Measurements from ENCODE around the gene CORO2A. TPM values are rescaled to one million over a fixed set of nuclear protein-coding genes. Genes with fewer than 3 reads are reported as not detected.

CORO2A gene
- total and polyA plus RNA-seq, 2 of the 4 experiments (the other 2 are of a cell fraction), result 1.9 to 2.2 TPM

DNA sequence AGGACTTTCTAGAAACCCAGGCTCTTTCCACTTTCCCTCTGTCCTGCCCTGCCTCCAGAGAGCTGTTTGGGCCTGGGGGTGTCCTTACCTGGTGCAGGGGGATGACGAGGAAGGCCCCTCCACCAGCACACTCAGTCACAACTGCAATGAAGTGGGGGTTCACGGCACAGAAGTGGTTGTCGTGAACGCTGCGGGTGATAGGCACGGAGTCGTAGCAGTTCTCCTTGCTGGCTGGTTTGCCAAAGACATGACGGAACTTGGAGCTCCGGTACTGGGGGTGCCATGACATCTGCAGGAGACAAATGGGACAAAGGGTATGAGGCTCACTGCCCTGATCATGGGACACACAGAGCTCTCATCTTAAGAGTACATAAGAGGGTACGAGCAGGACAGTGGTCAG is 35.1 kb downstream of the CORO2A start:
- Histone ChIP-seq H3K18ac (ENCODE audit: low read depth, low read length) (no peak overlapping the region), H3K27ac (ENCODE audit: insufficient read depth, low read length) (no peak overlapping the region), H2BK20ac (ENCODE audit: low read depth, low read length) (no peak overlapping the region), H3K36me3 (ENCODE audit: control insufficient read depth, insufficient read depth, low read length) (no peaks in the 10 kb centered on the region), H2AK5ac (ENCODE audit: low read depth, low read length) (no peak overlapping the region), H3K9ac (ENCODE audit: low read depth, low read length) (no peak overlapping the region), H3K4me3 (ENCODE audit: insufficient read depth, low read depth, low read length) (no peak overlapping the region), H4K20me1 (ENCODE audit: insufficient read depth, low read length) (no peaks in the 10 kb centered on the region), H2BK120ac (ENCODE audit: low read depth, low read length) (no peak overlapping the region), H2AK9ac (replicated peaks; ENCODE audit: low read depth, low read length, poor library complexity) (no peak overlapping the region), H3K56ac (ENCODE audit: extremely low read depth, insufficient read depth, low read length) (no peak overlapping the region), H2BK5ac (ENCODE audit: low read depth, low read length, poor library complexity, severe bottlenecking) (no peak overlapping the region), H4K91ac (ENCODE audit: insufficient read depth, low read depth, low read length) (no peak overlapping the region), H3K14ac (replicated peaks; ENCODE audit: low read depth, low read length) (no peak overlapping the region), H3K23ac (ENCODE audit: low read depth, low read length) (no peak overlapping the region), H3K4me1 (ENCODE audit: control insufficient read depth, insufficient read depth, low read length) (no peaks in the 10 kb centered on the region), H3K4ac (ENCODE audit: low read depth, low read length) (no peak overlapping the region), H4K8ac (ENCODE audit: low read depth in 2 of 2, low read length in 2 of 2) (no peak overlapping the region), H3K4me2 (ENCODE audit: low read depth, low read length) (no peak overlapping the region), H3K9me1 (ENCODE audit: insufficient read depth, low read length) (no peaks in the 10 kb centered on the region), H3K27me3 (ENCODE audit: control insufficient read depth, insufficient read depth, low read length) (peaks cover 7% of the 10 kb centered on the region; the same call in 1 of the 2 replicates), H3K79me1 (ENCODE audit: low read depth in 1 of 2, low read length in 2 of 2) (no peaks in the 10 kb centered on the region), H4K5ac (ENCODE audit: low read depth, low read length) (no peak overlapping the region), H3K9me3 (ENCODE audit: control insufficient read depth, insufficient read depth, low read length) (no peaks in the 10 kb centered on the region), H2BK15ac (ENCODE audit: low read depth, low read length) (no peak overlapping the region), H2AFZ (replicated peaks; ENCODE audit: low read length, poor library complexity) (no peak overlapping the region)
- intact Hi-C loops (cut with micrococcal nuclease) (no loop called here), in situ Hi-C loops (cut with MboI; ENCODE audit: low sequenced_read_pairs) (no loop called here), dilution Hi-C loops (cut with HindIII; ENCODE audit: low sequenced_read_pairs, unreplicated experiment) (no loop called here)
- 90% methylated on average over 7 of the region's 10 CpGs; no CpG with 5 or more reads in 1 of the 2 experiments for WGBS, 2 experiments (ENCODE audit: extremely low coverage in 2 of 2, insufficient read length in 1 of 2)
- no TSS peak for BruUV-seq (replicated peaks)
- no peak for TF ChIP-seq CHD1 (IDR thresholded peaks at IDR 0.05; ENCODE audit: low read depth, low read length)
- TF ChIP-seq FOS (IDR thresholded peaks at IDR 0.05; ENCODE audit: low read depth, low read length), result no peak
- no peak for TF ChIP-seq RCOR1 (IDR thresholded peaks at IDR 0.05; ENCODE audit: insufficient replicate concordance, low read length)
- TF ChIP-seq, protein P1, sequence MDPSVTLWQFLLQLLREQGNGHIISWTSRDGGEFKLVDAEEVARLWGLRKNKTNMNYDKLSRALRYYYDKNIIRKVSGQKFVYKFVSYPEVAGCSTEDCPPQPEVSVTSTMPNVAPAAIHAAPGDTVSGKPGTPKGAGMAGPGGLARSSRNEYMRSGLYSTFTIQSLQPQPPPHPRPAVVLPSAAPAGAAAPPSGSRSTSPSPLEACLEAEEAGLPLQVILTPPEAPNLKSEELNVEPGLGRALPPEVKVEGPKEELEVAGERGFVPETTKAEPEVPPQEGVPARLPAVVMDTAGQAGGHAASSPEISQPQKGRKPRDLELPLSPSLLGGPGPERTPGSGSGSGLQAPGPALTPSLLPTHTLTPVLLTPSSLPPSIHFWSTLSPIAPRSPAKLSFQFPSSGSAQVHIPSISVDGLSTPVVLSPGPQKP (IDR thresholded peaks at IDR 0.05; ENCODE audit: borderline replicate concordance, low read depth, low read length), result no peak
- no peak for TF ChIP-seq NFE2L2 (IDR thresholded peaks at IDR 0.05; ENCODE audit: low read depth, low read length)
- TF ChIP-seq RAD21 (IDR thresholded peaks at IDR 0.05; ENCODE audit: low read length), result no peak
- TF ChIP-seq, protein P2, sequence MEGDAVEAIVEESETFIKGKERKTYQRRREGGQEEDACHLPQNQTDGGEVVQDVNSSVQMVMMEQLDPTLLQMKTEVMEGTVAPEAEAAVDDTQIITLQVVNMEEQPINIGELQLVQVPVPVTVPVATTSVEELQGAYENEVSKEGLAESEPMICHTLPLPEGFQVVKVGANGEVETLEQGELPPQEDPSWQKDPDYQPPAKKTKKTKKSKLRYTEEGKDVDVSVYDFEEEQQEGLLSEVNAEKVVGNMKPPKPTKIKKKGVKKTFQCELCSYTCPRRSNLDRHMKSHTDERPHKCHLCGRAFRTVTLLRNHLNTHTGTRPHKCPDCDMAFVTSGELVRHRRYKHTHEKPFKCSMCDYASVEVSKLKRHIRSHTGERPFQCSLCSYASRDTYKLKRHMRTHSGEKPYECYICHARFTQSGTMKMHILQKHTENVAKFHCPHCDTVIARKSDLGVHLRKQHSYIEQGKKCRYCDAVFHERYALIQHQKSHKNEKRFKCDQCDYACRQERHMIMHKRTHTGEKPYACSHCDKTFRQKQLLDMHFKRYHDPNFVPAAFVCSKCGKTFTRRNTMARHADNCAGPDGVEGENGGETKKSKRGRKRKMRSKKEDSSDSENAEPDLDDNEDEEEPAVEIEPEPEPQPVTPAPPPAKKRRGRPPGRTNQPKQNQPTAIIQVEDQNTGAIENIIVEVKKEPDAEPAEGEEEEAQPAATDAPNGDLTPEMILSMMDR (conservative IDR thresholded peaks at IDR 0.05; ENCODE audit: low read depth, low read length), result no peak
- TF ChIP-seq MXI1 (IDR thresholded peaks at IDR 0.05; ENCODE audit: borderline replicate concordance, low read depth, low read length), result no peak
- TF ChIP-seq RFX5 (IDR thresholded peaks at IDR 0.05; ENCODE audit: low read depth, low read length), result no peak
- no peak for TF ChIP-seq BHLHE40 (IDR thresholded peaks at IDR 0.05; ENCODE audit: low read depth, low read length)
- no peak for ATAC-seq (ENCODE audit: low read depth)
- no peak for DNase-seq
- CTCF ChIA-PET, result no interaction called here
- POLR2A ChIA-PET (ENCODE audit: unreplicated experiment), result no interaction called here

Data from IMR-90 (cell line).